GM19023 (cell line): ENCODE results near the gene MAML2.

Experiments used
- ATAC-seq: cut with Tn5 transposase; IDR thresholded peaks from one replicate; pipeline ENCODE4 v1.9.1; 2021; ENCODE audit warnings: mild to moderate bottlenecking, moderate library complexity; ENCODE audit not compliant: unreplicated experiment

The MAML2 gene

DNA sequence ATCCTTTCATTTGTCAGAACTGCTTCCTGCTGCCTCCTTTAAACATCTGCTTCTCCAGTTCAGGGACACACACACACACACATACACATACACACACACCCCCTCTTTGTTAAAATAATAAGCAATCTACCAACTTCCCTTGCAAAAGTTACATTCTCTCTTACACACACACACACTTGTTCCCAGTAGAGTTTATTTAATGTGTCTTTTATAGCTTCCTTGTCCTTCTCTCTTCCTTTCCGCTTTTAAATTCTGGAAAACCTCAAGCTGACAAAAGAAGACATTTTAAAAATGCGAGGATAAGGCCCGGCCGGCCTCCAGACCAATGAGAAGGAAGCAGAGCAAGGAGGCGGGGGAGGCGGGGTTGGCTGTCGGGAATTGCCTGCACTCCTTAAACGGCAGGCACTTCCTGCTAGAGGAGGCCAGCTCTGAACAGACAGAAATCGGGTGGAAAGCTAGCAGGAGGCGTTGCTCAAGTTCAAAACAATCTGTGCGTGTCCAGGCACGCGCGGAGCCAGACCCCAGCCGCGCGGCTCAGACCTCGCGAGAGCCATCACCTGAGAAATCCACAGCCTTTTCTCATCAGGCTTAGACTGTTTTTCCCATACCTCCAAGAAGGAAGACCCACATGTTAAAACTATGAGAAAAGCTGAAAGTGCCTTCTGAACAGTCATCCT lies 99.9 kb downstream of the MAML2 start:
- ATAC-seq, result peak; percentile 92

DNA sequence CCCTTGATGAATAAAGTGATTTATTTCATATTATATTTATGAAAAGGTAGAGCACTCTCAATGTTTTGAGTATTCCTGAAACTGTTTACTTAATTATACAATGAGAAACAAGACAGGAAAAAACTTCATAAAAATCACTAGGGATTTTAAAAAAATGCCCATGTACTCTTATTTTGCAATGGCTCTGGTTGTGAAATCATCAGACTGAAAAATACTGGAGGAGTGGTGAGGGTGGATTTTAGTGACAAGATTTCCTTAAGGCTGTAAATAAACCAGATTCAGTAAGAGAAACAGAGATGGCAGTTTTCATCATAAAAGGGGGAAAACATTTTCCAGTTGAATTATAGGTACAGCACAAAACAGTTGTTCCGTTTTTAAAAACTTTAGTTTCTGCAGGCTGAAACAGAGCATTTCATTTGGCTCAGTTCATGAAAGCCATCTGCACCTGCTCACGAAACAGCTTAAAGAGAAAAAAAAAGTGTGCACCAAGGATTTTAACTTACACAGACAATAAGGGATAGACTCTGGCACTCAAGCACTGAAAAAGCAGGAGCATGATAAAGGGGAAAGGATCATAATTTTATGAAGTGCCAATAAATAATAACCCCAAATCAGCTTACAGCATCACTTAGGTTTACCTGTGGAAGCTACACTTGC lies 100.7 kb downstream of the MAML2 start:
- no peak for ATAC-seq

DNA sequence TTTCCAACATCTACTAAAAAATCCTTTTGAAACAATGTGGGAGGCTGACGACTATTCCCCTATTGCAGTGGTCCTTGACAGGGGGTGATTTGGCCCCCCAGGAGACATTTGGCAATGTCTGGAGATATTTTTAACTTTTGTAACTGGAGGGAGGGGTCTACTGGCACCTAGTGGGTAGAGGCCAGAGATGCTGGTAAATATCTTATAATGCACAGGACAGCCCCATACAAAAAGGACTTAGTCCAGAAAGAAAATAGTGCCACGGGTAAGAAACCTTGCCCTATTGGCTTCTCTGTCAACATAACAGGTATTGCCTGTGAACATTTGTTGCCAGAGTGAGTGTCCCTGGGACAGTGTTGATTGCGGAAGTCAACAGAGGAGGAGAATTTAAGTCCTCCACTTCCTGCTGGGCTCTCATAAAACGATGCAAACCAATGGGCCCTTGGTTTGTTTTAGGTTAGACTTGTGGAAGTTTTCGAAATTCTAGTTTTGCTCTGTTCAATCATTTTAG lies 101.6 kb downstream of the MAML2 start:
- ATAC-seq, result no peak

DNA sequence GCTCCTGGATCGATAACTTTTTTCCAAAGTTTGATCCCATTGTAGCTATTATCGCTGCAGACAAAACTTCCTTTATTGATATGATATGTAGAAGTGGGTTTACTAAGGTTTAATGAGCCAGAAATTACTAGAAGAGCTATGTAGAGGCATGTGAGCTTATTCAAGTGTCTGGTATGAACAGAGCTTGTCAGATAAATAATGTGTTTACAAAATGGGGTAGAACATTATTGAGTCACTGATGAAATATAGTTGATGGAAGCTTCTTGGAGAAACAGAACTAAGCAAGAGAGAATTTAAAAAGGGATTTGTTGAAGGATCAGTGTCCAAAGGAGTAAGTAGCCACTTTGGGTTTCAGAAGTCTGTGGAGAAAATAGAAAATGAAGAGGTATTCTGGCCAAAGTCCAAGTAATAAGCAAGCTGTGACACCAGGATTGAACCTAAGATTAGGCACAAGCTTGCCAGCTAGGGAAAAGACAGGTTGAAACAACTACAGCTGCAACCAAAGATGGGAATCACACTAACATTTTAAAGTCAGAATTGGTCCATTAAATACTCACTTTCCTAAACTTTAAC lies 104.3 kb downstream of the MAML2 start:
- no peak for ATAC-seq

DNA sequence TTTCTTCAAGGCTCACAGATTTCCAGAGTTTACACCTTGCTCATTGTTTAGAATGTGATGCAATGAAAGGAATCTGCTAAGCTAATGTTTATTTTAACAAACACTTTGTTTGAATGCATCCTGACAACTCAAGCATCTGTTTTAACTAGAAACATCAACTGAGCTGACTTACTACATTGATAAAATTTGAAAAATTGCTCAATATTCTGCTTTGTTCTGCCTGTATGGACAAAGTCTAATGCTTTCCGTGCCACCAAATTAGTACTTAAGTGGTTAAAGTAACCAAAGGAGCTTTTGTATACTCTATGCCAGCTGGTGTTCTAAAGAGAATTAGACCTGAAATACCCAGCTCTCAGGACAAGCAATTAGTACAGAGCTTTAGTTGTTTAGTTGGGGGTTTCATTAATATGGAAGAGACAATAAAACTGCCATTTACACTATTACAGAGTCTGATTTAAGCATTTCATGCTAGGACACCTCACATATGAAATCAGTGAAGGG lies 105.2 kb downstream of the MAML2 start:
- ATAC-seq, result no peak

DNA sequence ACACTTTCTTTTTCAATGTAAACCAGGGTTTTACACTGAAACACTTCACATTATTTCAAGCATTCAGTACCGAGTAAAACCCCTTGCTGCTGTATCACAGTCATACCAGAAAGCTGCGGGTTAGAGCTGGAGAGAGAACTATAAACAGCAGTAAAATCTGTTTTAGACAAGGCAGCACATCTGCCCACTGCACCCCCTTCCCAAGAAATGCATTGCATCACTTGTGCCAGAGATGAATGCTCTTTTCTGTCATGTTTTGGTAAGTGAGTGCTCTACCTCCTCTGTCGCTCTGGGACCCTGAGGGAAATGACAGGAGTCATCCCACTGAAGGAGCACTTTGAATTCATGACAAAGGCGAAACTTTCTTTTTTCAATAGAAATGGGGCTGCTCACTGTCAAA lies 107.2 kb downstream of the MAML2 start:
- ATAC-seq, result peak; percentile 92

DNA sequence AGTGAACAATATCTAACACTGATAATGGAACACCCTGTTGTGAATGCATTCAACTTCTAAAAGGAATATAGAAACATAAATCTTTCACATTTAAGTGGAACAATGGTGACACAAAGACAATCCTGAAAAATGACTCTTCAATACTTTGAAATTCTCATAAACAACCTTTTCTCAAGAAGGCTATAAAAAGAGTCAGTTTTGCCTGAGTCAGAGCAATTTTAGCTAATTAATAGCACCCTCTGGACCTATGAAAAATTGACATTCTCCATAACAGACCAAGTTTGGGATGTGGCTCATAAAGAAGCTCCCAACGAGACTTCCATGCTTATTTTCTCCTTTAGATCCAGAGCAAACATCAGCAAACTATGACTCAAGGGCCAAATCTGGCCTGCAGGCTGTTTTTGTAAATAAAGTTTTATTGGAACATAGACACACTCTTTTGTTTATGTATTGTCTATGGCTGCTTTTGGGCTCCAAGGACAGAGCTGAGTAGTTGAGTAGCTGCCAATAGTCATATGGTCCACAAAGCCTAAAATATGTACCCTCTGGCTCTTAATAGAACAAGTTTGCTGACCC lies 108.0 kb downstream of the MAML2 start:
- no peak for ATAC-seq

DNA sequence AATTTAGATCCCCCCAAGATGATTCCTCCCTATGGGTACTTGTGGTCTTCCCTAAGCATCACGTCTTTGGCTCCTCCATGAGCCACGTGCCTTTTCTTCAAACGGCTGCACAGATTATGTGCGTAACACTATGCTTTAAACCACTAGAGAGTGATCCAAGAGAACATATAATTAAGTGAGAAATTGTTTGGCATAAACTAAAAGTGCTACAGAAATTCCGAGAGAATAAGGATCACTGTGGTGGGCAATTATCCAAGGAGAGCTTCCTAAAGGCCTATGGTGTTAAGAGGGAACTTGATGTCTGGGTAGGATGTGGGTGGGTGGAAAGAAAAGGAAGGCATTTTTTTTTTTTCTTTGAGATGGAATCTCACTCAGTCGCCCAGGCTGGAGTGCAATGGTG lies 110.9 kb downstream of the MAML2 start:
- ATAC-seq, result no peak

DNA sequence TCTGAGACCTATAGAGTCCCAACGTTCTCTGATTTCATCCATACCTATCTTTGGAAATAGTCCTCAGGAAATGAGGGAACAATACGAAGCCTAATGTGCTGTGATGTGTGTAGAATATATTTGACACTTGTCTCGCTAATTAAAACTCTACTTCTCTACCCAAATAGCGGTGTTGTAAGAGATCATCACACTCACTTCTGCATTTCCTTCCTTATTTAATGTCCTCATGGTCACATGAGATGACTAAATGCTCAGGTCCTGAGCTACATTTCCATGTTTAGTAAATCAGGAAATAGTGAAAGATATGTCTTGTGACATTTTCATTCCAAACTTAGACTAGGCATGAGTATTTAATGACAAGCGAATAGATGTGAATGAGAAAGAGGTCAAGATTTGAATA lies 112.3 kb downstream of the MAML2 start:
- ATAC-seq, result no peak

DNA sequence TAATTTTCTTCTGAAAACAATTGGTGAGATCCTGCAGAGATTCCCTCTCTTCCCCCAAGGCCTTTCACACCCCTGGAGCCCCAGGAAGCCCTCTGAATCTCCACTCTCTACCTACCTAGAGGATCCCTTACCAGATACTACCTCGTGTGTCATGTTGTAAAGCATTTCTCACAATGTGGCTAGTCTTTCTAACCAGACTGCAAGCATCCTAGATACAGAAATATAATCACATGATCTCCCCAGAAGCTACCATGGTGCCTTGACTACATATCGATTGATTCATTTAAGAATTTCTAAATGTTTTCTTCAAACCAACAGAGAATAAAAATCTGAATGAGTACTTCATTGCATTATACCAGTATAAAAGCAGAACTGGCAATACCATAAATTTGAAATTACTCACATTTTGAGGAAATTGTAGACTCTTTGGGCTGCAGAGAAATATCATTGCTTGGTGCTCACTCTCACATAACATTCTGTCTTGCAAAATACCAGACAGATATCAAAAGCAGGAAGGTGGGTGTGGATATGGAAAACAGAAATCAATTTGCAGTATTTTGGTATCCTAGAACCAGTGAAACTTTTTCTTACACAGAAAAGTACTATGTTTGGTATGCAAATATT lies 113.5 kb downstream of the MAML2 start:
- no peak for ATAC-seq

DNA sequence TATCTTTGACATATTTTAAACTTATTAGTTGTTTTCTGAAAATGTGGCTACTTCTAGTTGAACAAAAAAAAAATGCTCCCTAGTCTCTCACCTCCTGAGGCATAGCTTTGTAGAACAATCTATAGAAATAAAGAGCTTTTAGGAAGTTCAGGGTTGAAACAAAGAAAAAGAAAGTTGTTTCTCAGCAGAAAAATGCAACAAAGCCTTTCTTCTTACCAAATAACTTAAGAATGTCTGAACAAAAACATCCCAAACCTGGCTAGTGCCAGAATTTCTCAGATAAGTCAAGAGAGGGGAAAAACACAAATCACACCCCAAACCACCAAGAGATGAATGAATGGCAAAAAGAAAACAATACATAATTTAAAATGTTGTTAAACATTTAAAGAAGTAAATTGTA lies 114.1 kb downstream of the MAML2 start:
- no peak for ATAC-seq

DNA sequence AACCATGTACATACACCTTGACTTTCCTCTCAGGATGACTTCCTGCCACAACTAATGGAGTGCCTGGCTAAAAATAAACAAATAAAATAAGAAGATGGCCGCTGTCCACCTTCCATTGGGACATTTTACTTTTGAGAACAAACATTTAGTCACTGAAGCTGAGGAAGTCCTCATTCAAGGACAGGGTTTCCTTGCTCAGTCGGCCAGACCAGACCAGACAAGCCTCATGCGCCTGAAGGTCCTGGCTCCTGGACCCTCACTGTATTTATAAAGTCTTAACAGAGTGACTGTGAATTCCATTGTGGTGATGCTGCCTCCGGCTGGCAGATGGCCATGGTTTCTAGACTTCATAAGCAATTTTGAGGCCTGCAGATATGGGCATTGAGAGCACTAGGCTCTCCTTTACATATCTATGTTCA lies 114.5 kb downstream of the MAML2 start:
- ATAC-seq, result no peak

DNA sequence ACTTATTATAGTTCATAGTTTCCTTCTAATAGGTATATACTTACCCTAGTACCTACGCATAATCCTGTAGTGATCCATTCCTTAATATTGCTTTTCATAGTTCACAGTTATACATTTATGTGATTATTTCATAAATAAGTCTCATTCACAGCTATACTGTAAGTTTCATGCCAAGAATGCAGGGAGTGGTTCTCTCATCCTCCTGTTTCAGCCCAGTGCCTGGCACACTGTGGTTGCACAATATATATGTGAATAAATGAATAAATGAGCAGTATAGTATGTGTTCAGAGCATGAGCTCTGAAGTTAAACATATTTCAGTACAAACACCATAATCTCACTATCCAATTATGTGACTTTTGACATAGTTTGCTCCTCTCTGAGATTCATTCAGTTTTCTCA lies 115.8 kb downstream of the MAML2 start:
- no peak for ATAC-seq

DNA sequence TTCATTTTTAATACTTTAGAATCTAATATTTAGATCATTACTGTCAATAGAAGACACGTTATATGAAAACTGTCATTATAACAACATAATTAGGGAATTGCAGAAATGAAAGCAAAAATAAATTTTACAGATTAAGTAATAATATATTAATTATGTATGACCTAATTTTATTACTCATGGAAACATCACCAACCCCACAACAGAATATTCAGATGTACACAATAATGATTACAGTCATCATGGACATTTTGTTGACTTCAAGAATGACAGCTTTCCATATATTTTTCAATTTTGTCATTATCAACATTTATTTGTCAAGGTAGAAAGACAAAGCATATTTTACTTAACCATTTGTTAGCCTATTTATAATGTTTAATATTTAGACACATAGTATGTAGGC lies 119.9 kb downstream of the MAML2 start:
- ATAC-seq, result no peak

DNA sequence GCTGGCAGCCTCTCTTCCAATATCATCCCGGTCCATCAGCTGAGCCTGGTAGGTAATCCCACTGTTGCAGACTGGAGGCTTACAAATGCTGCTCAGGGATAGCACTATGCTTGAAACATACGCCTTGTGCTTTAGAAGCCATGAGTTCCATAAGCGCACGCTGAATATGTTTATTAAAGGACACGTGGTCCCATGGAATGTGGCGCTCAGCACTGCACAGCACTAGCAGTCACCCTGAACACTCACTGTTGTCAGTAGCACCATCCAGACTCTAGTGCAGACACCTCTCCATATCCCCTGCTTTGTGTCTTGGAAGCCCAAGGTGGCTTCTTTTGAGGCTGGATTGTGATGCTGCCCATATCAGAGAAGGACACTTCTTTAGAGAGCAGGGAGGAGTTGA lies 120.9 kb downstream of the MAML2 start:
- ATAC-seq, result no peak

DNA sequence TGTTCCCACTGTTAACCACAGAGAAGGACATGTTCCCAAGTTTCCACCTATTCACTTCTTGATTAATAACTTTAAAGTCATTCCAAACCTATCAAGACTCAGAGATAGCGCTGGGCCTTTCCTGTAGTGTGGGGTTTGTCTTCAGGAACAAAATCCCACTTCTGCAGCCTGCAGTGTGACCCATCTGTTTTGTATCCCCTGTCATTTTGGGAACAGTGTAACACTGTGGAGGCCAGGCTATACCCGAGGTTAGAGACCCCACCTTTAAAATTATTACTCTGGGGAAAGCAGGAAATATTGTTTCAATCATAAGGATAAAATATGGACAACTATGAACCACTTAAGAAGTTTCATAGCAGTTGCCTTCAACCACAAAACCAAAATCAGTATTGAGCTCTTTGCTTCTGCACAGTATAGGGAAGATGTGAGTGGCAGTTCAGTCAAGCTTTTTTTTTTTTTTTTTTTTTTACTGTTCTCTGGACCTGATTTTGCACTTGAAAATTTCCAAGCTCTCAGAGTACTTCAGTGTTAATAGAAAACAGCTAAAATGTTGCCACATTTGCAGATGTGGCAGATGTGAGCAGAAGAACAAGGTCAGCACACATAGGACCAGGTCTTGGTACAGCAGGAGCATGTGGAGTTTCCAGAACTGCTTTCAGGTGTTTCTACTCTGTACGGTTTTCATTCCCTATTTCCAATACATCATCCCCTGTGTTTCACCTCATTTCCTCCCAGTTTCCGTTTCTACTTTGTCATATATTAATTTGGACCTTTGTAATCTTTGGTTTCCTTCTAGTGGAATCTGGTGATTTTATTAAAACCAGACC lies 121.5 kb downstream of the MAML2 start:
- no peak for ATAC-seq

DNA sequence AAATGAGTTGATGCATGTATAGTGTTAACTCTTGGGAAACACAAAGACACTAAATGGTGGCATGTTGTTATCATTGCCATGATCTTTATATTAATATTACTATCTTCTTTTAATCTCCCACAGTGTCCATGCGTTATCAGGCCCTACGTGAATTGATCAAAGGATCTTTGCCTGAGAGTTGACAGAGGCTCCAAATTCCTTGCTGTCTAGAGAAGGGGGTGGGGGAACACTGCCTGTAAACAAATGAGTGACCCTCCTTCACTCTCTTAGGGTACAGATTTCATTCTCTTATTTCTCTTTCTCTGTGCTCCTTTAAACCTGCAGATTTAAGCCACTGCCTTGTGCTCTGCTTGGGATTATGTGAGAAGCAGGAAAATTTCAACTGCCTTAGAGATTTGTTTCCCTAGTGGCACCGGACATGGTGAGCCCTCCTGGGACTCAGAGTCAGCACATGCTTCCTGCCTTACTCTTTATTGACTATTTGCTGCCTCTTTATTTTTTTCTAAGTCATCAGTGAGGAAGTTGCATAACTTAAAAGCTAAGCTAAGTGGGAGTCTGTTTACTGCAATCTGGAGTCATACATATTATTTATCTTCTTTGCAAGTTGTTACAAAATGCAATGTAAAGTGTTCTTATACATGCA lies 122.9 kb downstream of the MAML2 start:
- ATAC-seq, result no peak

DNA sequence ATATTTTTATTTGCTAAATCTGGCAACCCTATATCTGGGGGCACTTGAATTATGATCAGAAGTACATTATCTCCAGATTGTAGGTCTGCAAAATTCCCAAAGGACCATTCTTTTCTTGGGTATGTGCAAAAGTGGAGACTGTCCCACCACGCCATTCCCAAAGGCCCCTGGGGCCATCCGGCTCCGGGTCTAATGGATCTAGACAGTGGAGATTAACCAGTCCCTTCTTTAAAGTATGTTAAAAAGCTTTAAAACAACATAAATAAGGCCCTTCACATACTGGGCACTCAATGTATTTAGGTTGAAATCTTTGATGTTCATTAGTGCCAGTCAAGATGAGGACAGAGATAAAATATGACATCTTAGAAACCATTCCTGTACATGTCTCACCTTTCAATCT lies 124.1 kb downstream of the MAML2 start:
- ATAC-seq, result no peak

DNA sequence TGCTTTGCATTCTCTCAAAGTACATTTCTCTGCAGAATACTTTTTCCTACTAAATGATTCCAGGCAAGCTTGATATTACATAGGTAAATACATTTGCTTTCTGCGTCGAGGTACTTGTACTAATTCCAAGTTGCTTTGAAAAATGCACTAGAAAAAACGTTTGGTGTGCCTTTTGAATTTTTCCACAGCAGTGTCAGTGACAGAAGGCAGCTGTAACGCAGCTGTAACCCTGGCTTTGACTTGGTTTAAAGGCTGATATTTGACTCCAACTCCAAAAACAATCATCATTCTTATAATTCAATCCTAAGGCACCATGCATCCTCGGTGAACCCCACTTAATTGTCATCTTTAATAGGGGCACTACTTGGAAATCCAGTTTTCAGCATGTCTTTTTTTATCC lies 125.0 kb downstream of the MAML2 start:
- ATAC-seq, result no peak

DNA sequence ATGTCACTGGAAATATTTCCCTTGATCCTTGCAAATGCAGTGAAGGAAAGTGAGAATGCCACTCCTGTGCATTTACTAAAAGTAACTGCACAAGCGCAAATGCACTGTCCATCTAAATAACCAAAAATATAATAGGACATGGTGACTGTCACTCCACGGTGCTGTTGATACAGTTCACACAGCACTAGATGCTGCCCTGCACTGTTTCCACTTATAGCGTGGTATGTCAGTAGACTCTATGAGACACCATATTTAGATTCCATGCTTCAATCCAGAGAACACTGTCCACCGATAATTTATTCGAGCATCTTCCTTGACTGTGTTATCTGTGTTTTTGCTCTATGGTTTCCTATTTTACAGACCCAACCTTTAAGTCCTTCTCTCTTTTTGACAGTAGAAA lies 125.8 kb downstream of the MAML2 start:
- ATAC-seq, result no peak
